Stimulated activated effector memory CD8-positive, alpha-beta T cell treated with anti-CD3 and anti-CD28 coated beads, Interleukin-12 subunit alpha, Interleukin-12 subunit beta, amount 100 ng/mL, for 72 hours (primary cell): ENCODE results near the gene GRIK5.

ENCODE experiments used
- ATAC-seq: fragments of 150-1000 bp; cut with Tn5 transposase; 2 replicates; pipeline ENCODE4 v1.10.0; 2021
- DNase-seq, 2 donors: peaks; one replicate each; pipeline ENCODE4 v3.0.0; 2021 to 2022; ENCODE audit warnings: low spot score in 2 of 2
- H3K27ac Mint-ChIP-seq: one replicate; pipeline ENCODE4 v1.8.0; 2022; ENCODE audit warnings: mild to moderate bottlenecking, mixed read lengths
- H3K36me3 Mint-ChIP-seq: one replicate; pipeline ENCODE4 v1.8.0; 2022; ENCODE audit warnings: mild to moderate bottlenecking, mixed read lengths
- H3K4me1 Mint-ChIP-seq: one replicate; pipeline ENCODE4 v1.8.0; 2022; ENCODE audit warnings: mixed read lengths
- H3K4me3 Mint-ChIP-seq: one replicate; pipeline ENCODE4 v1.8.0; 2022; ENCODE audit warnings: mild to moderate bottlenecking, mixed read lengths
- H3K9me3 Mint-ChIP-seq: one replicate; pipeline ENCODE4 v1.8.0; 2022; ENCODE audit warnings: mixed read lengths

Gene GRIK5

DNA sequence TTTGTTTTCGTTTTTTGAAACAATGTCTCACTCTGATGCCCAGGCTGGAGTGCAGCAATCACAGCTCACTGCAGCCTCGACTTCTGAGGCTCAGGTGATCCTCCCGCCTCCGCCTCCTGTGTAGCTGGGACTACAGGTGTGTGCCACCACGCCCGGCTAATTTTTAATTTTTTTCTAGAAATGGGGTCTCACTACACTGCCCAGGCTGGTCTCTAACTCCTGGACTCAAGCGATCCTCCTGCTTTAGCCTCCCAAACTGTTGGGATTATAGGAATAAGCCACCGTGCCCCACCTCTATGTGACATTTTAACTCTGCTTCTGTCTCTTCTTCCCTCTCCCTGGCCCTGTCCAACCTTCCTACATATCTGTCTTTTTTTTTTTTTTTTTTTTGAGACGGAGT lies 81.1 kb downstream of the GRIK5 start:
- H3K36me3 Mint-ChIP-seq: no peaks in the 10 kb centered on the region
- no peak overlapping the region for H3K27ac Mint-ChIP-seq
- DNase-seq (no peak), ATAC-seq (no peak)
- H3K9me3 Mint-ChIP-seq: no peaks in the 10 kb centered on the region
- no peak overlapping the region for H3K4me3 Mint-ChIP-seq
- peaks cover 12% of the 10 kb centered on the region for H3K4me1 Mint-ChIP-seq

DNA sequence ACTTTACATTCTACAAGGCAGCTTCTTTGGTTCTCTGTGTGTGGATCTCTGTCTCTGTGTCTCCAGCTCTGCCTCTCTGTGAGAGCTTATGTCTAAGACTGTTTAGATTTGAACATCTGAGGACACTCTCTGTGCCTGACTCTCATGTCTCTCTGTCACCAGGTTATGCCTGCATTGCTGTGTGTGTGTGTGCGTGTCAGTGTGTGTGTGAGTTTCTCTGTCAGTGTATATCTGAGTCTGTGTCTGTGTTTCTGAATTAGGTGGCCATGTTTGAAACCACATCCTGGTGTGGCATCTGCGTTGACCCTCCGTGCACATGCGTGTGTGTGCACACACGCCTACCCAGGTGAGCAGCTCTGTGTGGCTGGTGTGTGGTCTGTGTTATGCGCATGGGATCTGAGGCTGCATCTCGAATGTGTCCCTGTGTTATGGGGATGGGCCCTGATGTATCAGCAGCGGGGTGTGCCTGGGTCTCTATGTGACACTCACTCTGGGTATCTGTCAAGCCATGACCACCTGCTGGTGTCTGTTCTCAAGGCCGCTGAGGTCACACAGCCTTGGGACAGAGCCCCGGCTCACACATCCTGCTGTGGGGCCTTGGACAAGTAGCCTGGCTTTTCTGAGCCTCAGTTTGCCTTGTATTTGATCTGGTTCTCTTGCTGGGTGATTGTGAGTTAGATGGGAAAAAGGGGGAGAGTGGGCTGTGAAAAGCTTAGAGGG lies 82.7 kb downstream of the GRIK5 start:
- H3K27ac Mint-ChIP-seq: no peak overlapping the region
- no peaks in the 10 kb centered on the region for H3K9me3 Mint-ChIP-seq
- no peak for ATAC-seq
- H3K4me1 Mint-ChIP-seq: peaks cover under 1% of the 10 kb centered on the region
- DNase-seq: no peak
- H3K36me3 Mint-ChIP-seq: no peaks in the 10 kb centered on the region
- no peak overlapping the region for H3K4me3 Mint-ChIP-seq

DNA sequence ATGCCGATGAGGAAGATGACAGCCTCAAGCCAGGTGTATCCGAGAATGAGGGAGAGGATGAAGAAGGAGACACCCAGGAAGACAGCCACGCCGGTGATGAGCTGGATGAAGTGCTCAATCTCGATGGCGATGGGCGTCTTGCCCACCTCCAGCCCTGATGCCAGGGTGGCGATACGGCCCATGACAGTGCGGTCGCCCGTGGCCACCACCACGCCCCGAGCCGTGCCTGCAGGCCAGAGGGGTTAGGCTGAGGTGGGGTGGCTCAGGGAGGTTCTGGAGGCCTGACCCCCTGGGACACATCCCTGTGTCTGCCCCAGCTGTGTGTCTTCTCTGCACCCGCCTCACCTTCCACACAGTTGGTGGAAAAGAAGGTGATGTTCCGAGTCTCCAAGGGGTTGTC lies 85.0 kb downstream of the GRIK5 start:
- H3K4me3 Mint-ChIP-seq: no peak overlapping the region
- ATAC-seq (no peak), DNase-seq (no peak)
- H3K36me3 Mint-ChIP-seq: no peaks in the 10 kb centered on the region
- no peaks in the 10 kb centered on the region for H3K9me3 Mint-ChIP-seq
- no peaks in the 10 kb centered on the region for H3K4me1 Mint-ChIP-seq
- H3K27ac Mint-ChIP-seq: peak overlapping the region; percentile 65

DNA sequence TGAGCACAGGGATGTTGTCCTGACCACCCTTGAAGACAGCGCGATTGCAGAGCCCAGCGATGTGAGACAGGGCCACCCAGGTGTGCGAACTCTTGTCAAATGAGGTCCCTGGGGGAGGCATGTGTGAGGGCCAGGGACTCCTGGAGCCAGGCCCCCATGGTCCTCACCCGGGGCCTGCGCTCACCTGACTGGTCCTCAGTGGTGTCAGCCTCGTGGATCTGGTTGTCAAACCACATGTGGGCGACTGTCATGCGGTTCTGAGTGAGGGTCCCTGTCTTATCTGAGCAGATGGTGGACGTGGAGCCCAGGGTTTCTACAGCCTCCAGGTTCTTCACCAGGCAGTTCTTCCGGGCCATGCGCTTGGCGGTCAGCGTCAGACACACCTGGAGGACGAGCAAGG lies 88.3 kb downstream of the GRIK5 start:
- Mint-ChIP-seq H3K9me3 (no peaks in the 10 kb centered on the region), H3K27ac (no peak overlapping the region), H3K36me3 (no peaks in the 10 kb centered on the region), H3K4me3 (no peak overlapping the region), H3K4me1 (no peaks in the 10 kb centered on the region)
- ATAC-seq (no peak), DNase-seq (no peak)

DNA sequence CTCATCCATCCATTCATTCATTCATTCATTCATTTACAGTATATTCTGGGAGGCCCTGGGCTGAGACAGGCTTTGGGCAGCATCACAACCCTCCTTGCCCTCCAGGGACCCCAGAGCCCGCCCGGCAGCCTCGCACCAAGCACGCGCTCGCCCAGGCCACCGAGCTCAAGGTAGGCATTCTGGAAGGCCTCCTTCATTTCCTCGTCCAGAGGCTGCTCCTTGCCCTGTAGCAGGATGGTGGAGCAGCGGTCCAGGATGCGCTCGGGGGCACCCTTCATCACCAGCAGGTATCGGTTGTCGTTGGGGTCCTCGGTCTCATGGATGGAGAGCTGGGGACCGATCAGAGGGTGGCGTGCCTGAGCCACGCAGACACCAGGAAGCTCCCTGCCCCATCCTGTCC lies 91.5 kb downstream of the GRIK5 start:
- Mint-ChIP-seq H3K4me3 (no peak overlapping the region), H3K9me3 (no peaks in the 10 kb centered on the region), H3K4me1 (no peaks in the 10 kb centered on the region), H3K36me3 (no peaks in the 10 kb centered on the region), H3K27ac (no peak overlapping the region)
- DNase-seq (no peak), ATAC-seq (no peak)

DNA sequence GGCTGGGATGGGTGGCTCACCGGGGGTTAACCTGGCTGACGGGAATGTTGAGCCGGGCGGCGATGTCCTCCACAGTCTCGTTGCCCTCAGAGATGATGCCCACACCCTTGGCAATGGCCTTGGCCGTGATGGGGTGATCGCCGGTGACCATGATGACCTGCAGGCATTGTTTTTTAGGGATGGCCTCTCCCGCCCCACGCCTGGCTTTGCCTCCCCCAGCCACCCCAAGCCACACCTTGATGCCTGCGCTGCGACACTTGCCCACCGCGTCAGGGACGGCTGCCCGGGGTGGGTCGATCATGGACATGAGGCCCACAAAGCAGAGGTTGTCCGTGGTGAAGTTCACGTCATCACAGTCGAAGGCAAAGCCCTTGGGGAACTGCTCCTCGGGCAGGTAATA lies 92.1 kb downstream of the GRIK5 start:
- Mint-ChIP-seq H3K9me3 (no peaks in the 10 kb centered on the region), H3K27ac (no peak overlapping the region), H3K4me3 (no peak overlapping the region), H3K4me1 (no peaks in the 10 kb centered on the region), H3K36me3 (no peaks in the 10 kb centered on the region)
- DNase-seq (no peak), ATAC-seq (no peak)

DNA sequence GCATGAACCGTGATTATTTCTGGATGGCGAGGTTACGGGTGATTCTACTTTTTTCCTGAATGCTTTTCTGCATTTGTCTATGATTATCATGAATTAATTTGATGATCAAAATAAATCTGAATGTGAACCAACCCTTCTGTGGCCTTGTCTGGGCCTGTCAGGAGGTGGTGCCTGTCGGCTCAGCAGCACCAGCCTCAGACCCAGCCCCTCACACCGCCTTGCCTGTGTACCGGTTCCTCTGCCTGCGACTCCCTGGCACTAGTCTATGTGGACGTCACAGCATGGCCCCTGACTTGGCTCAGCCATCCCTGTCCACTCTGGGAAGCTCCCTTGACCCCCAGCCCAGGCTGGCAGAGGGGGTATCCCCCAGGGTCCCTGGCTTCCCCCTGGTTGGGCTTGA lies 95.4 kb downstream of the GRIK5 start:
- ATAC-seq (no peak), DNase-seq (no peak)
- H3K9me3 Mint-ChIP-seq: no peaks in the 10 kb centered on the region
- H3K36me3 Mint-ChIP-seq: no peaks in the 10 kb centered on the region
- H3K4me3 Mint-ChIP-seq: no peak overlapping the region
- H3K4me1 Mint-ChIP-seq: no peaks in the 10 kb centered on the region
- no peak overlapping the region for H3K27ac Mint-ChIP-seq

DNA sequence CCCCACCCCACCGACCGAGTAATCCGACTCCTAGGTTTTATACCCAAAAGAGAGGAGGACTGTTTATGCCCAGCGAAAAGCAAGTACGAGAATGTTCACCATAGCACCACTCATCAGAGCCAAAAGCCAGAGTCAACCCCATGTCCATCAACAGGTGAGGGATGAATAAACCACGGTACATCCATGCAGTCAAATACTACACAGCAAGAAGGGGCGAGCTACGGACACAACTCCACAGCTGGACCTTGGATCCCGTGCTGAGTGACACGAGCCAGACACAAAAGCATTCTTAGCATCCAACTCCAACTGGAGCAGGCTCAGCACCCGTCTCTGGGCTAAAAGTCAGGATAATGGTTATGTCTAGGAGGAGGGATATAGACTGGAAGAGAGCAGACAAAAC lies 98.6 kb downstream of the GRIK5 start:
- H3K4me1 Mint-ChIP-seq: no peaks in the 10 kb centered on the region
- H3K9me3 Mint-ChIP-seq: no peaks in the 10 kb centered on the region
- H3K27ac Mint-ChIP-seq: no peak overlapping the region
- no peak for ATAC-seq
- no peak for DNase-seq
- H3K4me3 Mint-ChIP-seq: no peak overlapping the region
- H3K36me3 Mint-ChIP-seq: no peaks in the 10 kb centered on the region

DNA sequence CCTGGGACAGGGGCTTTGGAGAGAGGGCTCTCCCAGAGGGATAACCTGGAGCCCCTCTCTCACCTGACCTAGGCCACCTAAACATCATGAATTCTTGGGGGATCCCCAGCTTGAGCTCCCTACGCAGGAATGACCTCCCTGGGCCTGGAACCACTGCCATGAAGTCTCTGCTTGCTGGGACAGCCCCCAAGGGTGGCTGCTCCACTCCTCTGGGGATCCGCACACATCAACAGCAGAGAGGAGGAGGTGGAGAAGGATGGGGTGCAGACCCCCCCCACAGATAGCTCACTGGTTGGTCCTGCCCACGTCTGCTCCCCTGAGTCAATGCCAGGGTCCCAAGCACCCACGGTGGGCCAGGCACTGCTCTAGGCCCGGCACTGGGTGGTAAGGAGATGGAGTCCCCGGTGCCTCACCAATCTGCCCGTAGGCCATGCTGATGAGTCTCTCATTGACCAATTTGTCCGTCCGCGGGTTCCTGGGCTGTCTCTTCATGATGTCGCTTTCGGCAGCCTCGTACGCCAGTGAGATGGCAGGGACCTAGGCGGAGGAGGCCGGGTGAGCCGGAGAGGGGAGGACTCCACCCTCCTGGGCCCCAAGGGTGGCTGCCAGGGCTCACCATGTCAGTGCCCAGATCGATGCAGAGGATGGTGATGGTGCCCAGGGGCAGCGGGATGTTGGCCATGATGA lies 100.1 kb downstream of the GRIK5 start:
- ATAC-seq (no peak), DNase-seq (no peak)
- H3K4me1 Mint-ChIP-seq: no peaks in the 10 kb centered on the region
- H3K4me3 Mint-ChIP-seq: no peak overlapping the region
- H3K9me3 Mint-ChIP-seq: no peaks in the 10 kb centered on the region
- H3K36me3 Mint-ChIP-seq: no peaks in the 10 kb centered on the region
- no peak overlapping the region for H3K27ac Mint-ChIP-seq

DNA sequence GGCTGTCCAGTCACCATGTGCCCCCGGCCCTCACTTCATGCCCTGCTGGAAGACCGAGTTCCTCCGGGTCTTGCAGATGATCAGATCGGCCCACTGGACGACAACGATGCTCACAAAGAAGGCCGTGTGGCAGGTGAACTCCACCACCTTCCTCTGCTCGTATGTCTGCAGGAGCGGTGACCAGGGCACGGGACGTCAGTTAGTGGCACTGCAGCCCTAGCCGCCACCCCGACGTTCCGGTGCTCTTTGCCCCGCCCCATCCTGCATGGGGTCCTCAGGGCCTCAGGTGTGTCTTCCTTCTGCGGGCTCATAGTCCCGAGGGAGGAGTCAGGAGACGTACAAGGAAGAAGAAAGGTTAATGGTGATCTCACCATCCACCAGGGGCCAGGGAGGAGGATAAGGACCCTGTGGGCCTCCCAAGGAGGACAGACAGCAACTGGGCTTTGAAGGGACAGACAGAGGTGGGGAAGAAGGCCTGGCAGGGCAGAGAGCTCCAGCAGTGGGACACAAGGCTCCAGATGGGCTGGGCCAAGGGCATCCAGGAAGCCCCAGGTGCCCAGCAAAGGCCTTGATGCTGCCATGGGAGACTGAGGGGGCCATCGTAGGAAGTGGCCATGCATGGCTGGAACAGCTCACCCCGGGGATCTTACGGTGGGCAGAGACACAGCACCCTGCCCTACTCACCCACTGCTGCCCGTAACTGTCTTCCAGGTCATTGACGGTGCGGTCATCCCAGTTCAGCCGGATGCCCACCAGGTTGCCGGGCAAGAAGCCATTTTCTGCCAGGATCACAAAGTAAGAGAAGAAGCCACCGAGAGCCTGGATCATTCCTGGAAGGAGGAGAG lies 101.0 kb downstream of the GRIK5 start:
- DNase-seq (no peak), ATAC-seq (no peak)
- no peak overlapping the region for H3K4me3 Mint-ChIP-seq
- no peaks in the 10 kb centered on the region for H3K9me3 Mint-ChIP-seq
- no peaks in the 10 kb centered on the region for H3K36me3 Mint-ChIP-seq
- no peaks in the 10 kb centered on the region for H3K4me1 Mint-ChIP-seq
- peak overlapping the region; percentile 6 for H3K27ac Mint-ChIP-seq

DNA sequence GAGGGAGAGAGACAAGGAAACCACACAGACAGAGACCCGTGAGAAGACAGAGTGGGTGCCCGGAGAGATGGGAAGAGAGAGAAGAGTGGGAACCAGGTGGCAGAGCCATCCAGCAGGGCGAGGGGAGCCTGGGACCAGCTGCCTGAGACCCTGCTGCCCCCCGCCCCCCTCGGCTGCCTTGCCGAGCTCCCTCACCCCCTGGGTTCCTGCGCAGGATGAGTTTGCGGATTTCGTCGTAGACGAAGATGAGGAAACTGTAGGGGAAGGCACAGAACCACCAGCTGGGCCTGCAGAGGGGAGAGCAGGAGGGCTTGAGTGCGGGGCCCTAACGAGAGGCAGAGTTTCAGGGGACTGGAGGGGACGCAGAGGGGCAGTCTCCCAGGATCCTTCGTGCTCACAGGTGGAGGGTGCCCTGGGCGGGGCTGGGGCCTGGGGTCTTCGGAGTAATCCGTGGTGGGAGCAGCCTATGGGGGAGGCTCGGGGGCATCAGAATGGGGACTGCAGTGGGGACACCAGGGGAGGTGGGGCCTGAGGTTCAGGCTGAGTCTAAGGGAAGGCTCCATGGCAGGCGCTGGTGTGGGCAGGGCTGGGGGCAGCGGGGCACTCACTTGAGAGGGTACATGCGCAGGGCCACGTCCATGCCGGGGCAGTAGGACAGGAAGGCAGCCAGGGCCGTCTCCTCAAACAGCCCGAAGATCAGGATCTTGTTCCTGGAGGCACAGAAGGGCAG lies 102.8 kb downstream of the GRIK5 start:
- ATAC-seq (peak; percentile 6), DNase-seq (no peak)
- Mint-ChIP-seq H3K4me3 (no peak overlapping the region), H3K4me1 (no peaks in the 10 kb centered on the region), H3K9me3 (no peaks in the 10 kb centered on the region), H3K36me3 (no peaks in the 10 kb centered on the region), H3K27ac (peak overlapping the region; percentile 6)

DNA sequence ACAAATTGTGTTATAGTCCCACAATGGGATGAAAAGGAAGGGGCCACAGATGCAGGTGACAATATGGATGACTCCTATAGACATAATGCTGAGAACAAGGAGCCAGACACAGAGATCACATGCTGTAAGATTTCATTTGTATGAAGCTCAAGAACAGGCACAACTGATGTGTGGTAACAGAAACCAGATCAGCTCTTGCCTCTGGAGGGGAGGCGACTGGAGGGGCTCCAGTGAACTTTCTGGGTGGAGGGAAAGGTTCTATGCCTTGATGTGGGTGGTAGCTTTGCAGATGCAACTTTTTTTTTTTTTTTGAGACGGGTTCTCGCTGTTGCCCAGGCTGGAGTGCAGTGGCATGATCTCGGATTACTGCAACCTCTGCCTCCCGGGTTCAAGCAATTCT lies 104.9 kb downstream of the GRIK5 start:
- H3K4me3 Mint-ChIP-seq: no peak overlapping the region
- H3K36me3 Mint-ChIP-seq: no peaks in the 10 kb centered on the region
- no peak for DNase-seq
- H3K27ac Mint-ChIP-seq: no peak overlapping the region
- no peaks in the 10 kb centered on the region for H3K4me1 Mint-ChIP-seq
- ATAC-seq: no peak
- no peaks in the 10 kb centered on the region for H3K9me3 Mint-ChIP-seq

DNA sequence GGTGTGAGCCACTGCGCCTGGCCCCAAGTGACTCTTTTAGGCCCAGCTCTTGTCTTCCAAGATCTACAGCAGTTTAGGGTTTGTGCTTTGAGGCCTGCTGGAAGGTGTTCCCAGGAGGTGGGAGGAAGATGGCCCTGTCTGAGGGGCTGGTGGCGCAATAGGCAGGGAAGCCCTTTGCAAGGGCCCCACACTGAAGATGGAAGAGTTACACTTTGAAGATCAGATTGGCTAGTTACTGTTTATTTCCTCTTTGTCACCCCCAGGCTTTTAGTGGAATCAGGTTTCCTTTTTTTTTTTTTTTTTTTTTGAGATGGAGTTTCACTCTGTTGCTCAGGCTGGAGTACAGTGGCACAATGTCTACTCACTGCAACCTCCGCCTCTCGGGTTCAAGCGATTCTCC lies 109.0 kb downstream of the GRIK5 start:
- Mint-ChIP-seq H3K9me3 (no peaks in the 10 kb centered on the region), H3K36me3 (peaks cover 18% of the 10 kb centered on the region), H3K4me3 (no peak overlapping the region), H3K4me1 (peaks cover 27% of the 10 kb centered on the region), H3K27ac (no peak overlapping the region)
- ATAC-seq: no peak
- no peak for DNase-seq

DNA sequence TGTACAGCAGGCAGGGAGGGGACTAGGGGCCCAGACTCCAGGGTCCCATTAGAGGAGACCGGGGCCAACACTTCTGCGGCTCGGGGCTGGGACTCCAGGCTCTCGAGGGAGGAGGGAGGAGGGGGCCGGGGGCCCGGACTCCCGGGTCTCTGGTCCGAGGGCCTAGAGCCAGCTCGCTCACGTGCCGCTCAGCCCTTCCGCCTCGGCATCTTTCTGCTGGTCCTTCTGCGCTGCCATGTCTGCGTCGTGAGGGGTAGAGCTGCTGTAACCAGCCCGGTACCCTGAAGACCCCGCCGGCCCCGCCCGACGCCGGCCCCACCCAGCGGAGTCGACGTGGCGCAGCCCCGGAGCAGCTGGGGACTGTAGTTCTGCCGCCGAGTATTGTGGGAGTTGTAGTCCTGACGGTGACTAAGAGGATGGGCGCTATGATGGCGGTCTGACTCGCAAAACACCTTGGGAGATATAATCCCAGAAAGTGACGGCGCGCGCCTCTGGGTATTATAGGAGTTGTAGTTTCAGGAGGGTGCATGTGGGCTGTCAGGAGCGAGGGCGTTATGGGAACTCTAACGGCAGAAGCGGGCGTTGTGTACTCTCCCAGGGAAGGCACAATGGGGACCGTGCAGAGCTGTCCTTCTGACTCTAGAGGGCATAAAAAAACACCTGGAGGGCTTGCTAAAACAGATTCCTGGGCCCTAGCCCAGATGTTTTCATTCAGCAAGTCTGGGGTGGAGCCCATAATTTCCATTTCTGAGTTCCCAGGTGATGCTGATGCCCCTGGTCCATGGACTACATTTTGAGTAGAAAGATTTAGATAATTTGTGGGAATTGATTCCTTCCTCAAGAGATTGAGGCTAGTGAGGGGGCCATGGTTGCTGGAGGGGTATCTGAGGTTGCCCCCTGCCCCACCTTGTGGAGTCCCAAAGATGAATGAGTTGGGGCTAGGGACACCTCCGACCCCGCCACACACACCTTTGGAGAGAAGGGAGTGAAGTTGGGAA lies 110.7 kb downstream of the GRIK5 start, which contains the start of gene RABAC1:
Gene RABAC1 (minus strand): TSS at position 266 of the 998 bp plus-strand sequence. CDS start 29 bp downstream, at position 237.
- H3K36me3 Mint-ChIP-seq: peaks cover 20% of the 10 kb centered on the region

More for the DNA sequence above, 110.7 kb downstream of the GRIK5 start, which contains the start of gene RABAC1:
- Mint-ChIP-seq H3K27ac (peak within 1 kb of the TSS; percentile 85), H3K4me3 (peak within 1 kb of the TSS; percentile 82), H3K4me1 (peaks cover 33% of the 10 kb centered on the region), H3K9me3 (no peaks in the 10 kb centered on the region)
- ATAC-seq: peak; percentile 95
- DNase-seq: peak; percentile 74 to 92
